Measurements from ENCODE around the gene PTGFR.

DNA sequence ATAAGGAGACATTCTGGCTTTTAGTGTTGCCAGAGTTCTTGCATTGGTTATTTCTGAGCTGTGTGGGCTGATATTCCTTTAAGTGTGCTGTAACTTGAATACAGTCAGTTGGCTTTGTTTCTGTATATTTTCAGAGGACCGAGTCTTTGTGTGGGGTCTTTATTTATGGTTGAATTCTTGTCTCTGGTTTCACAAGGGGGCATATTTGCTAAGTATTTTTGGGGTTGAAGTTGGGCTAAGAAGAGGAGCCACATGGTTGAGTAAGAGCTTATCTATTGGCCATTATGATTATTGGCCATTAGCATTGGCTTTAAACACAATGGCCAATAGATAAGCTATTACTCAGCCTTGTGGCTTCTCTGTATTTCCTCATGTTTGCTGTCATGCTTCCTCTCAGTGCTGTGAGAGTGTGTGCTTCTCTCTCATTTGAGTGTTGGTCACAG lies 26.3 kb upstream of the PTGFR start:
- TF ChIP-seq, protein P1, sequence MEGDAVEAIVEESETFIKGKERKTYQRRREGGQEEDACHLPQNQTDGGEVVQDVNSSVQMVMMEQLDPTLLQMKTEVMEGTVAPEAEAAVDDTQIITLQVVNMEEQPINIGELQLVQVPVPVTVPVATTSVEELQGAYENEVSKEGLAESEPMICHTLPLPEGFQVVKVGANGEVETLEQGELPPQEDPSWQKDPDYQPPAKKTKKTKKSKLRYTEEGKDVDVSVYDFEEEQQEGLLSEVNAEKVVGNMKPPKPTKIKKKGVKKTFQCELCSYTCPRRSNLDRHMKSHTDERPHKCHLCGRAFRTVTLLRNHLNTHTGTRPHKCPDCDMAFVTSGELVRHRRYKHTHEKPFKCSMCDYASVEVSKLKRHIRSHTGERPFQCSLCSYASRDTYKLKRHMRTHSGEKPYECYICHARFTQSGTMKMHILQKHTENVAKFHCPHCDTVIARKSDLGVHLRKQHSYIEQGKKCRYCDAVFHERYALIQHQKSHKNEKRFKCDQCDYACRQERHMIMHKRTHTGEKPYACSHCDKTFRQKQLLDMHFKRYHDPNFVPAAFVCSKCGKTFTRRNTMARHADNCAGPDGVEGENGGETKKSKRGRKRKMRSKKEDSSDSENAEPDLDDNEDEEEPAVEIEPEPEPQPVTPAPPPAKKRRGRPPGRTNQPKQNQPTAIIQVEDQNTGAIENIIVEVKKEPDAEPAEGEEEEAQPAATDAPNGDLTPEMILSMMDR (optimal IDR thresholded peaks at IDR 0.05 in 1 of 3, IDR thresholded peaks at IDR 0.05 in 1 of 3, conservative IDR thresholded peaks at IDR 0.05 in 1 of 3; ENCODE audit: extremely low read depth in 1 of 3, insufficient read depth in 2 of 3, low read length in 3 of 3), result no peak
- no peak for TF ChIP-seq EZH2 (IDR thresholded peaks at IDR 0.05; ENCODE audit: low read length)
